H4 (cell line): ENCODE data around the gene ARR3. TPM values are rescaled to one million over a fixed set of nuclear protein-coding genes. Genes with fewer than 3 reads are reported as not detected.
A peak's percentile ranks its signal among the peaks of the same experiment; 100 is the strongest.
"Not testable (repeated sequence)": the region's sequence is repeated elsewhere in the genome, so short reads cannot be mapped to it uniquely, and the experiment has no call there.

ENCODE experiments used
- DNase-seq: peaks from one replicate; pipeline ENCODE4 v3.0.0-alpha.2; 2015; ENCODE audit warnings: low spot score
- total RNA-seq: library from RNA; depleted of rRNA; stranded (reverse); fragments of >200 nt; shearing (Covaris generic); gene quantifications from 2 replicates; pipeline ENCODE4 v1.2.3, GENCODE V29; 2014; rRNA removed

The ARR3 gene
- not detected in 2 replicates for total RNA-seq

DNA sequence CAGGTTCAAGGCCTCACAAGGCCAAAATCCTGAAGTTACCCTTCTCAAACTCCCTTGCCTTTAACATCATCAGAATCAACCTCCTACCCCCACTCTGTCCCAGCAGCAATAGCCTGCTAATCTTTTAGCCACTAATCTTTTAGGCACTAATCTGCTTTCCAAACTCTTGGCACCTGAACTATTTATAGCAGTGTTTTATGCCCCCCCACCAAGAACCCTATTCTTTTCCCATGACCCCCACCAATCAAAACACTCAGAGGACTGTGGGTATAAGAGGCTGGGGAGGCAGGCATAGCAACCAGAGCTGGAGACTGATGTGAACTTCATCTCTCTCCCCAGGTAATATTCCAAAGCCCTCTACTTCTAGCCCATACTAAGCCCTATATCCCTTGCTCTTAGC is at the start of gene ARR3:
ARR3 (plus strand) TSS at position 301 of the 400 bp plus-strand sequence. CDS start 1,052 bp downstream, outside the sequence.
- no peak for DNase-seq

DNA sequence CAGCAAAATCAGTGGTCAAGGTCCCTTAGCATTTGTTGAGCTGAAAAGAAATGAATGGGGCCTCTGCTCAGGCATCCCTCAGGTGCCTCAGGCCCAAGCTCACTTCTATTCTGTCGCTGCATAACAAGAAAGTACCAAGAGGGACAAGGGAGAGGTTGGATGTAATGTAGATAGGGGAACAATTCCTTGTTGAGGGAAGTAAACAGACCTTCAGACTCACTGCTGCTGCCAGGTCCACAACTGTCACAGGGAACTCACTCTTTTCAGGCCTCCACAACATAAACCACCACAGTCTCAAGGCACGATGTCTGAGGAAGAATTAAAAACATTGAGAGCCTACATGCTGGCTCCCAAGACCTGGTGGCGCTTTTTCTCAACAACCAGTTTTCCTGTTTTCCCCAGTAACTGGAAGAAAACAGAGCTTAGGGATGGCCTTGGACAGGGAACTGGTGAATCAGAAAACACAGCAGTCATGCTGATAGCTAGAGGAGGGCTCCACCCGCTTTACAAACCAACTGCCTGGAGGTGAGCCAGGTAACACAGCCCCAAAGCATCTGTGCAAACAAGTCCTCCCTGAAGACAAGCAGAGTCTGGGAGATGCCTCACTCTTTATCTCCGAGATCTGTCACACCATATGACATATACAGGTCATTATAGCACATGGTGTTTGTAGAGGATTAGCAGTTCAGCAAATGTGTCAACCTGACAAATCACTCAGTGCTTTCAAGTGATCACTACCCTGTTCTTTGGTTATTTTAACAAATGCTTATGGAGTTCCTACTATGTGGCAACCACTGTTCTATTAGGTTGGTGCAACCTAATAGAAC is 48.0 kb upstream of the ARR3 start:
- no peak for DNase-seq

DNA sequence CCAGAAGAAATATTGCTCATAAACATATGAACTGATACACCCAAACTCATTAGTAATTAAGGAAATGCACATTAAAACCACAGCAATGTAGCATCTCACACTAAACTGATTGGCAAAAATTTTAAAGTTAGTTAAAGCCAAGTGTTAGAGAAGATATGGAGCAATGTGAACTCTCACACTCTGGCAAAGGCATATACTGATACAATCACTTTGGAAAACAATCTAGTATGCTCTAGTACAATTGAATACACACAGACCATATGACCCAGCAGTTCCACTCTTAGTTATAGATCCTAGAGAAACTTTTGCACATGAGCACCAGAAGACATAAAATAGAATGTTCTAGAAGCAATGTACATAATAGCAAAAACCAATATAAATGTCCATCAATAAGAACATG is 42.1 kb upstream of the ARR3 start:
- no peak for DNase-seq

DNA sequence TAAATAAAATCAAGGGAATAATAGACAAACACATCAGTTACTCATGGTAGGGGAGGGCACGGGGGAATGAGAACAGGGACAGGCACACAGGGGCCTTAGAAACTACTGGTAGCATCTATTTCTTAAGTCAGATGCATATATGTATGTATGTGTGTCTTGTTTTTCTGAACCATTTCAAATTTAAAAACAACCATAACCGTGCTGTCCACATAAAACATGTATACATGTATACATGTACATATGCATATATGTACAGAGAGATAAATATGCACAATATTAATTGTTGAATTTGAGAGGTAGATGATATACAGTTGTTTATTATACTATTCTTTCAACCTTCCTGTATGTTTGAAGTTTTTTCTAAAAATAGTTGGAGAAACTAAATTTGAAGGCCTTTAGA is 41.4 kb upstream of the ARR3 start:
- no peak for DNase-seq

DNA sequence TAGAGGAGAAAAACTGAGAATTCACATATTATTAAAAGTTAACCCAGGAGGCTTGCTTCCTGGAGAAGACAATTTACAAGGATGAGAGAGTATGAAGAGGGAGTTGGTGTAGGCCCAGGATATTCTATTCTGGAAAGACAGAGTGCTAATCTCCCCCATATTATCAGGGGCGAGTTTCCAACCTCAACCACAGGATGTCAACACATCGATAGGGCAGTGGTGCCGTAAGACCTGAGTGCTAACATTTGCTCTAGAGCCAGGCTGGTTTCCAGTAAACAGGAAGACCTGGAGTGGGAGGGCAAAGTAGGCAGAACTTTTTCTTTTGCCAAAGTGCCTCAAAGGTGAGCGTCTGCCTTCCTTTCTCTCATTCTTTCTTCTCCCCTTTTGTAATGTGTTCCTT is 36.5 kb upstream of the ARR3 start:
- DNase-seq, result peak; percentile 25

DNA sequence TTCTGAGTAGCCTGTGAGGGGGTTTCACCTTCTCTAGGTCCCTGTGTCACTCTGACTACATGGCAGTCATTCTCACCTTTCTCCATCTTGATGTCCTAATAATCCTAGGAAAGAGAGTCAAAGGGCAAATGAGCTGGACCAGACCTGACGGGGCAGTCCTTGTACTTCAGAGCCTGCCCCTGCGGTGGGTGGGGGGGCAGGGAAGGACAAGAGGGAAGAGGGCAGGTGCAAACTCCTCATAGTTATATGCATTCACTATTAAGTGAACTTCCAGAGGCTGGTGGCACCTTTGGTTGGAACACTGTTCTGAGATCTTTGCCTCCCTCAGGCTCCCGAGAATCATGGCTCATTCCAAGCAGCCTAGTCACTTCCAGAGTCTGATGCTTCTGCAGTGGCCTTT is 33.8 kb upstream of the ARR3 start, which contains the start of gene AWAT1:
AWAT1 (plus strand) TSS at position 301 of the 400 bp plus-strand sequence; CDS start at position 342, 41 bp downstream.
- no peak for DNase-seq

DNA sequence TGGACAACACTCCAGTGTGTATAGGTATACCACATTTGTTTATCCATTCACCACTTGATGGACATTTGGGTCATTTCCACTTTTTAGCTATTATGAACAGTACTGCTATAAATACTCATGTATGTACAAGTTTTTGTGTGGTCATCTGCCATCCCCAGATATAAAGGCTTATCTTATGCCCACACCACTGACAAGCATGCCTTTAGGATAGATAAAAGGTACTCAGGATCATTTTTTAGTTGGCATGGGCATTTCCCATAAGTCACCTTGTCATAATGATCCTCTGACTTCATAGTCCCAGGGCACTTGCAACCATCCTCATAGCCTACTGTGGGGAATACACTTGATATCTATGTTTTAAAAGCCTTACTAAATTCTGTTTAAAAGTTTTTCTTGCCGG is 27.4 kb upstream of the ARR3 start:
- no peak for DNase-seq

DNA sequence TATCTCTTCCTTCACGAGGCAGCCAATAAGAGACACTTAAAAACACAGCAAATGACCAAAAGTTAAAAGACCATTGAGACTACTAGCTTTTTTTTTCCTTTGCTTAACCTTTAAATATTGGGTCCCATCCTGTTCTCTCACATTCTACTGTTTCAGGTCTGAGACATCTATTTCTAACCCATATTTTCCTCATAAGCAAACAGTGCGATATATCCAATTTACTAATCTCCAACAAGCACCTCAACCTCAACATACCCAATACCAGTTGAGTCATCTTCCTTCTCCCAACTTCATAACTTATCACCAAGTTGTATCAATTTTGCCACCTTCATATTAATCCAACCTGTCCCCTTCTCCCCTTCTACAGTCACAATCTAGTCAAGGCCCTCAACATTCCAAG is 26.6 kb upstream of the ARR3 start:
- DNase-seq, result no peak

DNA sequence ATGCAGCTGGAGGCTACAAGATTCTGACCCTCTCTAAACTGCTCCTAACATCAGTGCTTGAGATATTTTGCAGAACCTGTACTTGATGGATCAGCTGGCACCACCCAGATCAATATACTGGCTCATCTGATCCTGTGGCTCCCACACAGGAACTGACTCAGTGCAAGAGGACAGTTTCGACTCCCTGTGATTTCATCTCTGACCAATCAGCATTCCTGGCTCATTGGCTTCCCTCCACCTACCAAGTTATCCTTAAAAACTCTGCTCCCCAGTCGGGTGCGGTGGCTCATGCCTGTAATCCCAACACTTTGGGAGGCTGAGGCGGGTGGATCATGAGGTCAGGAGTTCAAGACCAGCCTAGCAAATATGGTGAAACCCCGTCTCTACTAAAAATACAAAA is 24.5 kb upstream of the ARR3 start:
- not testable (repeated sequence) for DNase-seq

DNA sequence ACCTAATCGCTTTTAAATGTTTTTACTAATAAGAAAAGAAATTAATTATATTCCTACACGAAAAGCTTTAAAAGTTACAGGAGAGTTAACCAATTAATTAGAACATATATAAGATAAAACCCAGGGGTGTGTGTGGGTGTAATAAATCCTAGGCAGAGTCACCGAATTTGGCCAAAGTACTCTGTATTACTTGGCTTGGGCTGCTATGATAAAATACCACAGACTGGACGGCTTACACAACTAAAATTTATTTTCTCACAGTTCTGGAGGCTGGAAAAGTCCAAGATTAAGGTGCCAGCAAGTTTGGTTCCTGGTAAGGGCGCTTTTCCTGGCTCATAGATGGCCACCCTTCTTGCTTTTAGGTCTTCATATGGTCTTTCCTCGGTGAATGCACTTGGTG is 23.3 kb upstream of the ARR3 start:
- DNase-seq, result no peak

DNA sequence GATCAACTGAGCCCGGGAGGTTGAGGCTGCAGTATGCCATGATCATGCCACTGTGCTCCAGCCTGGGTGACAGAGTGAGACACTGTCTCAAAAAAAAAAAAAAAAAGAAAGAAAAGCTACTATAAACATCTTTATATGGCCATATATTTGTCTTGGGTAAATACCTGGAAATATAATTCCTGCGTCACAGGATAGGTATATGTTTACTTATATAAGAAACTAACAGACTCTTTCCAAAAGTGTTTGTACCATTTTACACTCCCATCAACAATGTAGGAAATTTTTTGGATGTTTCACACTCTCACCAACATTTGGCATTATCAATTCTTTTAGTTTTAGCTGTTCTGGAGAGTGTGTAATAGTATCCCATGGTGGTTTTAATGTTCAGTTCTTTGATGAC is 20.9 kb upstream of the ARR3 start:
- DNase-seq, result no peak

DNA sequence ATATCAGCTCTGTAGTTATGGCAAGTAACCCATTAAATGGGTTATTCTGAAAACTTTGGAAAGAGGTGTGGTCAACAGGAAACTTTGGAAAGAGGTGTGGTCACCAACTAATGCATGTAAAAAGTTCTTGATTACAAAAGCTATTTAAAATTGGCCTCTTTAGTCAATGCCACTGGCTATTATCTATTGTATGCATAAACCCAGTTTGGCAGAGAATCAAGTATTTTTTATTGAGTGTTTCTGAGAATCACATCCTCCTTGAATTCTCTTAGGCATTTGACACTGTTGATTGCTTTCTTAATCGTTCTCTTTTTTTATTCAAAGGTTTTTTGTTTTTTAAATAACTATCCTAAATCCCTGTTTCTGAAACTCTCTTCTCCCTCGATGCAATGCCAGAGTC is 15.6 kb upstream of the ARR3 start:
- no peak for DNase-seq

DNA sequence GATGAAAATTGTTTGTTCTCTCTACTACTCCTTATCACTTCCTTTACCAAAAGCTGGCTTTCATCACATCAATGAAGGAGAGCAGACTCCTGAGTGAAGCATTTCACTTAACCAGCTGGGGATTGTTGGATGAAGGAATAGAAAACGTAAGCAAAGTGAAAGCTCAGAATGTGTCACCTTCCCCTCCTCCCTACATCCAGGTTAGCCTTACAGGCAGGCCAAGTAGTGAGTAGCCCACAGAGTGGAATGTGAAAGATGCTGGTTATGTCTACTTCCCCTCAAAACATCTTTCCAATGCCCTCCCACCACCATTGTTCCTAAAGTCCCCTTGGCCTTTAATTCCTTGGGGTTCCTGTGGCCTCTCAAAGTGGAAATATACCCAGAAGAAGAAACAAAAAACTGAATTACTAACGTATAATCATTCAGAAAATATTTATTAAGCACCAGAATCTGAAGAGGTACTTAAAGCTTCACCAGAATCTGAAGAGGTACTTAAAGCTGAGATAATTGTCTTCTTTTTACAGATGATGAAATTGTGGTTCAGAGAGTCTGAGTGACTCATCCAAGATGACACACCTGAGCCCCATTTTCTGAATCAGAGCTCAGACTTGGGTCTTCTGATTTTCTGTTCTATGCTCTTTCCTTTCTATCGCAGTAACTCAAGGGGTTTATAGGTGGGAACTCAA is 14.6 kb upstream of the ARR3 start:
- no peak for DNase-seq

DNA sequence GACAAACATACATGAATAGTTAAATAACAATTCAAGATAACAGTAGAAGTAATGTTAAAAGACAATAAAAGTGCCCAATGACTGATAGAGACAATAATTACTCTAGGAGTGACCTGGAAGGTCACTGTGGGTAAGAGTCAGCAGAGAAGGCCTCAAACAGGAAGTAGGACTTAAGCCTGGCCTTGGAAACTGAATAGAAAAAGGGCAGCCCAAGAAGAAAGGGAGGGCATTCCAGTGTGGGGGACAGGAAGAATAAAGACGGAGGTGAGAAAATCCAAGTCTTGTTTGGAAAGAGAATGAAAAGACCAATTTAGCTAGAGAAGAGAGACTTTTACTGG is 14.1 kb upstream of the ARR3 start:
- no peak for DNase-seq

DNA sequence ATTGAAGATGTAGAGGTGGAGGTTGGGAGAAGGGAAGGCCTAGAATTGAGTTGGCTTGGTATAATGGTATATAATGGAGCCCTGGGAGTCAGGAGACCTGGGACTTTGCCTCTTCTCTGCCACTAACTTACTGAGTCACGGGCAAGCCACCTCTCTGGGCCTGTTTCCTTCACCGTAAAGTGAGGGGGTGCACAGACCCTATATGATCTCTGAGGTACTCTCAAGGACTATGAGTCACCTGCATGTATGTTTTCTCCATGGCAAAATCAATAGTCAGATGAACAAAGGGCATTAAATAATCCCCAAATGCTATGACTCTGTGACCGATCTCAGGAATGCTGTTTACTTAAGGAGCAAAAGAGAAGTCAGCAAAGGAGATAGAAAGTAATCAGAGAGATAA is 13.2 kb upstream of the ARR3 start:
- DNase-seq, result no peak

DNA sequence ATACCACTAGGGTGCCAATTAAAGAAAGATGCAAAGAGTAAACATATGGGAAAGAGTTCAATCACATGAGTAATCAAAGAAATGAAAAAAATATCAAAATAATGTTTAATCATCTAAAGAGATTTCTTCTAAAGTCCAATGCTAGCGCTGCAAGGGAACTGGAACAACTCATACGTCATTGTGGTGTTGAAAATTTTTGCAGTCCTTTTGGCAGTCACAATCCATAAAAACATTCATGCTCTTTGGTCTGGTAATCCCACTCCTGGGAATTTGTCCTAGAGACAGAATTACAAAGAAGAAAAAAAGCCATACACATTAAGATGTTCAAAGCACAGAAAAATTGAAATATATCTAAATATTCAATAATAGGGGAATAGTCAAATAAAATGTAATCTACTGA is 12.7 kb upstream of the ARR3 start:
- DNase-seq, result no peak

DNA sequence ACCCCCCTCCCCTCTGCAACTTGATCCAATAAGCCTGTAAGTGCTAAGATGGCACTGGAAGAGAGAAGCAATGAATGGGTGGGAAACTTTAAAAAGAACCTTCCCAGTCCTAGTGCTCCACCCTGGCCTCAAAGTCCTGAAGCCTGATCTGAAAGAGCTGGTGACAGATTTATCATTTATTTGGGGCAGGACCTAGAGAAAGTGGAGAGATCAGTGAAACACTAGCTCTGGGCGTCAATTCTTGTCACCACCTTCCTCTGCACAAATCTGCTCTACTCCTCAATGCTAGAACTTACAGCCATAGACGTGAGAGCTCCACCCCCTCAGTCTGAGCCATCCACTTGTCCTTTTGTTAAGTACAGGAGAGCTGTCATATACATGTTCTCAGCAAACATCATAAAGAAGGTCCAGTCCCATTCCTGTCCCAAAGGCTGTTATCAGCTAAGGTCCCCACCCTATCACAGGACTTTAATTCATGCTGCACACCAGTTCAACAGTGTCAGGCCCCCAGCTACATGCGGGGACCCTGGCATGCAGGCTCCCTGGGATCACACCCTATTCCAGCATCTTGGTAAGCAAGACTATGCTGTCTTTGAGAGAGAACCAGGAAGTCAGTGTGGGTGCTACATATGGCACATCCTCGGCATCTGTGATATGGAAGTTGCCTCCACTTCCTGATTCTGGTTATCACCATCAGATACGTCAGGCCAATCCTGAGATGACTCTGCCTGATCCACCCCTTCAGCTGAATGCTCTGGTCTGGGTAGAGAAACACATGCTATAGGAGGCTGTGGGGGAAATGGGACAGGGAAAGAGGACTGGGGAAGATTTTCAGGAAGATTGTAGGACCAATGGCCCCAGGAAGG is 10.5 kb upstream of the ARR3 start:
- DNase-seq, result no peak

DNA sequence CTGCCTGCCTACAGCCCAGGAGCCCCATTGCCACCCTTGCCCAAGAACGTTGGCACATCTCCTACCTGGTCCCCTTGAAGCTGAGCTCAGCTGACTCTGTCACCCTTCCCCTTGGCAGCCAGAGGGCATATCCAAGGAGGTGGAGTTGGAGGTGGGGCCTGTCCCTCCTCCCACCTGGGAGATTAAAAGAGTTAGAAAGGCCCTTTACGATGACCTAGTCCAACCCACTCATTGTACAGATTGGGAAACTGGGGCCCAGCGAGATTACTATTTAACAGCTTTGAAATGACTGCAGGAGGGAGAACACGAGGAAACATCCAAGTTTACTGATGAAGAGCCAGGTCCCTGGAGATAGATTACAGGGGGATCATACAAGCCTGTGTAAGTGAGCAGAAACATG is 8.0 kb upstream of the ARR3 start, which contains the start of gene P2RY4:
P2RY4 (minus strand) TSS at position 101 of the 400 bp plus-strand sequence. CDS start 580 bp downstream, outside the sequence.
- DNase-seq, result no peak

DNA sequence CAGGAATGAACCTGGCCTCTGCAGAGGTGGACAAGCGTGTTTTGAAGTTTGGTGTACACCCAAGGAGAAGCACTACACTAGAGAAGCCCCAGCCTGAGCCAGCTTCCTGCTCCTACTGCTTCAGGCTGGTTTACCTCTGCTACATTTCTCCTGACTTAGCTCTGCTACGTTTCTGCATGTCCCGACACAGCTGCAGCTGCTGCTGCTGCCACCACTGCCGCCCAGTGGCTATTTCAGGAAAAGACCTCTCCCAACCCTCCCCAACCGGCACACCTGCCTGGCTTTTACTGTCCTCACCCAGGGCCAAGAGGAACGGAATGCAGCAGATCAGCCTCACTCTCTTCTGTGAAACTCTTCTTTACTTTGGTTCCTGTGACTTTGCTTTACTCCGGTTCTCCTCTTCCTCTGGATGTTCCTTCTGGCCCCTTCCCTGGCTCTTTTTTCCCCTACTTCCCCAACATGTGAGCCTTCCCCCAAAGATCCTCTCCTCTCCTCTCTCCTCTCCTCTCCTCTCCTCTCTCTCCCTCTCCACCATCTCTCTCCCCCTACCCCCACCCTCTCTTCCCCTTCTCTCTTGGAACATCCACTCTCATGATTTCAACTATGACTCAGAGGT is 5.1 kb upstream of the ARR3 start:
- DNase-seq, result peak; percentile 45

DNA sequence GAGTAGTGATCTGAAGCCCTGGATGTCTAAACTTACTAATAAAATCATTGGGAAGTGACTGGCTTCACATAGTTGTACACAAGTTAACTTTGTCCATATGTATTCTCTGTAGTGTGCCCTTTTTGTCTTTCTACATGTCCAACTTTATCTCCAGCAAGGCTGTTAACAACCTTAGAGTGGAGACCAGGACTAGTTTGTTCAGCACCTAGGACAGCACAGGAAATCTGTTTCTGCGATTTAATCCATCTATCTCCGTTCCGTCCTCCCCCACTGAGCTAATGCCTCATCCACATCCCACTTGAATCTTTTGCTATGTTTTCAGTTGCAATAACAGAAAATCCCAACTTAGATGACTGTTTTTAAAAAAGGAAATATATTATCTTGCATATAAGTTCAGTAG is 3.4 kb upstream of the ARR3 start:
- no peak for DNase-seq

DNA sequence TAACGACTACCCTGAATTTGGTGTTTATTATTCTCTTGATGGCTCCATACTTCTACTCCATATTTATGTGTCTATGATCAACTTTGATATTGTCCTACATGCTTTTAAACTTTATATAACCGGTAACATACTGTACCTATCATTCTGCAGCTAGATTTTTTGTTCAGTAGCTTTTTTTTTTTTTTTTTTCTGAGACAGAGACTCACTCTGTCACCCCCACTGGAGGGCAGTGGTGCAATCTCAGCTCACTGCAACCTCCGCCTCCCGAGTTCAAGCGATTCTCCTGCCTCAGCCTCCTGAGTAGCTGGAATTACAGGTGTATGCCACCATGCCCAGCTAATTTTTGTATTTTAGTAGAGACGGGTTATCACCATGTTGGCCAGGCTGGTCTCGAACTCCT is 5.9 kb downstream of the ARR3 start:
- not testable (repeated sequence) for DNase-seq

DNA sequence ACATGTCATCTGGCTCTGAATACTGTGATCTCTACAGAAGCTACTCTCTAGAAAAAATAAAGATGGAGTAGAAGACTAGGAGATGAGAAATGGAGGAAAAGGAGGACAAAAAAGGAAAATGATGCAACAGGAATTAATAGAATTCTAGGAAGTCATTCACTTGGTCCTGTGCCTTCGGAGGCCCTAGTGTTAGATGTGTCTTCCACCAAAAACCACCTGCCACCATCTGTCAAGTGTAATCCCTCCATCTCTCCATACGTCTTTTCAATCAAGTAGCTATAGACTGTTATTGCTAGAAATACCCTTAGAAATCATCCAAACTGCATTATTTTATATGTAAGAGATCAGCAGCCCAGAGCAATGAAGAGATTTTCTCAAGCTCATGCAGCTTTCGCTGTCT is 10.9 kb downstream of the ARR3 start:
- DNase-seq, result no peak
